Hepatocyte (in vitro differentiated cells): ENCODE measurements around the gene MTR. TPM values are rescaled to one million over a fixed set of nuclear protein-coding genes. Genes with fewer than 3 reads are reported as not detected.

ENCODE experiments used
- DNase-seq: peaks from one replicate; pipeline ENCODE4 v3.0.0-alpha.2; 2016; ENCODE audit warnings: low spot score
- H2AFZ ChIP-seq: fragments of 200-600 bp; sonication (generic); 2 replicates; pipeline ENCODE4 v1.6.0; 2016; ENCODE audit warnings: antibody characterized with exemption, mild to moderate bottlenecking
- H3K27ac ChIP-seq: fragments of 200-600 bp; sonication (generic); 2 replicates; pipeline ENCODE4 v1.5.1; 2016; ENCODE audit warnings: mild to moderate bottlenecking
- H3K27me3 ChIP-seq: fragments of 200-600 bp; sonication (generic); 2 replicates; pipeline ENCODE4 v1.6.1; 2016
- H3K36me3 ChIP-seq: fragments of 200-600 bp; sonication (generic); replicated peaks from 2 replicates; pipeline ENCODE4 v1.5.1; 2016; ENCODE audit warnings: low read depth; ENCODE audit not compliant: insufficient read depth
- H3K4me1 ChIP-seq: fragments of 200-600 bp; sonication (generic); 2 replicates; pipeline ENCODE4 v1.5.1; 2016; ENCODE audit warnings: mild to moderate bottlenecking, moderate library complexity; ENCODE audit not compliant: insufficient read depth
- H3K4me2 ChIP-seq: fragments of 200-600 bp; sonication (generic); 2 replicates; pipeline ENCODE4 v1.6.0; 2016
- H3K4me3 ChIP-seq: fragments of 200-600 bp; sonication (generic); 2 replicates; pipeline ENCODE4 v1.5.1; 2016; ENCODE audit warnings: mild to moderate bottlenecking
- H3K79me2 ChIP-seq: fragments of 200-600 bp; sonication (generic); 2 replicates; pipeline ENCODE4 v1.6.0; 2017; ENCODE audit warnings: mild to moderate bottlenecking
- H3K9me2 ChIP-seq: fragments of 200-600 bp; sonication (generic); replicated peaks from 2 replicates; pipeline ENCODE4 v1.6.0; 2017; ENCODE audit warnings: mild to moderate bottlenecking; ENCODE audit not compliant: insufficient read depth
- H3K9me3 ChIP-seq: fragments of 200-600 bp; sonication (generic); 2 replicates; pipeline ENCODE4 v1.5.1; 2016; ENCODE audit warnings: low read depth, mild to moderate bottlenecking
- H4K20me1 ChIP-seq: fragments of 200-600 bp; sonication (generic); 2 replicates; pipeline ENCODE4 v1.6.0; 2016; ENCODE audit warnings: mild to moderate bottlenecking; ENCODE audit not compliant: insufficient read depth, poor library complexity, severe bottlenecking
- EZH2 ChIP-seq: fragments of 200-600 bp; sonication (generic); IDR thresholded peaks from 2 replicates; pipeline ENCODE4 v1.6.1; 2016; ENCODE audit warnings: antibody characterized with exemption, mild to moderate bottlenecking, borderline replicate concordance
- EZH2phosphoT487 ChIP-seq: fragments of 200-600 bp; sonication (generic); IDR thresholded peaks from one replicate; pipeline ENCODE4 v1.6.1; 2018; ENCODE audit warnings: antibody characterized with exemption, mild to moderate bottlenecking, low read depth, moderate library complexity; ENCODE audit not compliant: unreplicated experiment, severe bottlenecking
- WGBS: methylation state at CpG from one replicate; pipeline ENCODE4 v1.1.6; 2016; ENCODE audit warnings: low lambda C conversion rate; ENCODE audit errors: missing lambda C conversion rate; 5-methylcytosine and 5-hydroxymethylcytosine counted together
- polyA plus RNA-seq: library from polyadenylated mRNA; unstranded; fragments of >200 nt; fragmentation: Nextera tagmentation; extraction: Ambion mirVana; gene quantifications from 2 replicates; pipeline ENCODE4 v1.2.1, GENCODE V29; 2016
- total RNA-seq: library from RNA; depleted of rRNA; stranded (reverse); fragments of >200 nt; gene quantifications from 2 replicates; pipeline ENCODE4 v1.2.3, GENCODE V29; 2014
- TF ChIP-seq, protein P1 (sequence below): fragments of 200-600 bp; sonication (generic); IDR thresholded peaks from 2 replicates; pipeline ENCODE4 v1.5.1; 2016; ENCODE audit warnings: antibody characterized with exemption, mild to moderate bottlenecking; ENCODE audit not compliant: poor library complexity

The MTR gene
- total and polyA plus RNA-seq, 2 experiments from 2014 or later = 9.6 to 23.8 TPM

- Histone ChIP-seq H3K27ac (no peak overlapping the region), H2AFZ (no peak overlapping the region), H3K27me3 (no peaks in the 10 kb centered on the region), H3K9me2 (no peaks in the 10 kb centered on the region), H3K4me1 (no peaks in the 10 kb centered on the region), H4K20me1 (no peaks in the 10 kb centered on the region), H3K36me3 (no peaks in the 10 kb centered on the region), H3K9me3 (no peaks in the 10 kb centered on the region), H3K4me3 (no peak overlapping the region), H3K4me2 (no peak overlapping the region), H3K79me2 (no peaks in the 10 kb centered on the region)
- WGBS = 75% methylated on average over 4 of the region's 4 CpGs
- no peak for DNase-seq
- TF ChIP-seq, protein P1, sequence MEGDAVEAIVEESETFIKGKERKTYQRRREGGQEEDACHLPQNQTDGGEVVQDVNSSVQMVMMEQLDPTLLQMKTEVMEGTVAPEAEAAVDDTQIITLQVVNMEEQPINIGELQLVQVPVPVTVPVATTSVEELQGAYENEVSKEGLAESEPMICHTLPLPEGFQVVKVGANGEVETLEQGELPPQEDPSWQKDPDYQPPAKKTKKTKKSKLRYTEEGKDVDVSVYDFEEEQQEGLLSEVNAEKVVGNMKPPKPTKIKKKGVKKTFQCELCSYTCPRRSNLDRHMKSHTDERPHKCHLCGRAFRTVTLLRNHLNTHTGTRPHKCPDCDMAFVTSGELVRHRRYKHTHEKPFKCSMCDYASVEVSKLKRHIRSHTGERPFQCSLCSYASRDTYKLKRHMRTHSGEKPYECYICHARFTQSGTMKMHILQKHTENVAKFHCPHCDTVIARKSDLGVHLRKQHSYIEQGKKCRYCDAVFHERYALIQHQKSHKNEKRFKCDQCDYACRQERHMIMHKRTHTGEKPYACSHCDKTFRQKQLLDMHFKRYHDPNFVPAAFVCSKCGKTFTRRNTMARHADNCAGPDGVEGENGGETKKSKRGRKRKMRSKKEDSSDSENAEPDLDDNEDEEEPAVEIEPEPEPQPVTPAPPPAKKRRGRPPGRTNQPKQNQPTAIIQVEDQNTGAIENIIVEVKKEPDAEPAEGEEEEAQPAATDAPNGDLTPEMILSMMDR = no peak
- no peak for TF ChIP-seq EZH2
- TF ChIP-seq EZH2phosphoT487 = no peak
Measured at GRCh38 chr1:236751935-236752334, 43.2 kb upstream of the MTR start.

DNA sequence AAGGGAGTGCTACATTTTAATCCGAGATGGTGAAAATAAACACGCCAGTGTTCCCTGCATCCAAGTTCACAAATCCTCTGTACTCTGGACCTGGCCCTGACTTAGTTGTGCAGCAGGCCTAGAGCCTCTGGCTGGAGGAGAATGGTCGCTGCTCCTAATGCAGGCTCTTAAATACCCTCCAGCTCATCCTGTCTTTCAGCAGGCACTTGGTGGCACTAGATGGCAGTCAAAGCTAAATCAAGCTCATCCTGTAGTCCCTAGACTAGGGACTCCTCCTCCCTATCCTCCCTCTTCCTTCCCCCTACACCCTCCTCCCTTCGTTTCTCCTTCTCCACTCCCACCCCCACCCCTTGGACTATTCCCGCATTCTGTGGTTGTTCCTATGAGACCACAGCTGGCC lies 41.6 kb upstream of the MTR start:
- Histone ChIP-seq H3K27ac (no peak overlapping the region), H3K4me1 (no peaks in the 10 kb centered on the region), H3K27me3 (no peaks in the 10 kb centered on the region), H3K4me3 (no peak overlapping the region), H3K9me3 (no peaks in the 10 kb centered on the region), H4K20me1 (no peaks in the 10 kb centered on the region), H2AFZ (no peak overlapping the region), H3K36me3 (no peaks in the 10 kb centered on the region), H3K4me2 (no peak overlapping the region), H3K9me2 (no peaks in the 10 kb centered on the region), H3K79me2 (no peaks in the 10 kb centered on the region)
- TF ChIP-seq, protein P1 = peak; percentile 56
- TF ChIP-seq EZH2 = no peak
- peak; percentile 60 for DNase-seq
- 60% methylated on average over 4 of the region's 5 CpGs for WGBS

DNA sequence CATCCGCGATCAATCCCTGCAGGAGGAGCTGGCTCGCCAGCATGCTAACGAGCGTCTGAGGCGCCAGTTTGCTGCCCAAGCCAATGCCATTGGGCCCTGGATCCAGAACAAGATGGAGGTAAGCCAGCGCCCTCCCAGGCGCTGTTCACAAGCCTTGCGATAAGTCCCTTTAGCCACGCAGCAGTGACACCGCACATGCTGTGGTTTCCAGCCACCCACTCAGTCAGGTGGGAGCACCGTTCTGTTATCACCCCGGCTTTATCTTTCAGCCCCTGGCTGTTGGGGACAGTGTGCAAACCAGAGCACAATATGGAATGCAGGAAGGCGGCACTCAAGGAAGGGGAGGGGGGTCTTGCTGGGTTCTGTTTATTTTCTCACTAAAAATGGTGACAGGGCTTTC lies 41.1 kb upstream of the MTR start:
- Histone ChIP-seq H3K4me3 (no peak overlapping the region), H3K27me3 (no peaks in the 10 kb centered on the region), H3K27ac (no peak overlapping the region), H3K9me3 (no peaks in the 10 kb centered on the region), H4K20me1 (no peaks in the 10 kb centered on the region), H3K4me1 (no peaks in the 10 kb centered on the region), H3K79me2 (no peaks in the 10 kb centered on the region), H3K4me2 (no peak overlapping the region), H2AFZ (no peak overlapping the region), H3K9me2 (no peaks in the 10 kb centered on the region), H3K36me3 (no peaks in the 10 kb centered on the region)
- DNase-seq = no peak
- TF ChIP-seq EZH2 (no peak), EZH2phosphoT487 (no peak)
- TF ChIP-seq, protein P1 = no peak
- 73% methylated on average over 14 of the region's 14 CpGs for WGBS
